Progenitor cell of endocrine pancreas (in vitro differentiated cells): ENCODE measurements around the gene FEN1. TPM values are rescaled to one million over a fixed set of nuclear protein-coding genes. Genes with fewer than 3 reads are reported as not detected.

Experiments used
- DNase-seq: peaks from one replicate; pipeline ENCODE4 v3.0.0; 2021; ENCODE audit warnings: low spot score; ENCODE audit not compliant: unreplicated experiment
- H3K27ac Mint-ChIP-seq: 2 replicates; pipeline ENCODE4 v1.8.0; 2021; ENCODE audit warnings: mild to moderate bottlenecking, moderate library complexity, mixed read lengths
- H3K27me3 Mint-ChIP-seq: 2 replicates; pipeline ENCODE4 v1.8.0; 2021; ENCODE audit warnings: mixed read lengths
- H3K36me3 Mint-ChIP-seq: 2 replicates; pipeline ENCODE4 v1.8.0; 2022; ENCODE audit warnings: mixed read lengths; ENCODE audit not compliant: insufficient read depth
- H3K4me1 Mint-ChIP-seq: 2 replicates; pipeline ENCODE4 v1.8.0; 2021; ENCODE audit warnings: low read depth, mixed read lengths
- H3K4me3 Mint-ChIP-seq: 2 replicates; pipeline ENCODE4 v1.8.0; 2021; ENCODE audit warnings: low read depth, mild to moderate bottlenecking, moderate library complexity, mixed read lengths
- H3K9me3 Mint-ChIP-seq: 2 replicates; pipeline ENCODE4 v1.8.0; 2021; ENCODE audit warnings: low read depth, mixed read lengths
- CTCF ChIP-seq: fragments of 200-600 bp; sonication (generic); IDR thresholded peaks from one replicate; pipeline ENCODE4 v1.5.0; 2021; ENCODE audit warnings: antibody characterized with exemption, mild to moderate bottlenecking; ENCODE audit not compliant: unreplicated experiment
- total RNA-seq: library from RNA; stranded (reverse); gene quantifications from 2 replicates; pipeline ENCODE4 v1.2.1, GENCODE V29; 2021

FEN1 gene
- total RNA-seq, 1 donor from 2014 or later: 34.4 TPM

- no peak overlapping the region for H3K27ac Mint-ChIP-seq
- no peaks in the 10 kb centered on the region for H3K36me3 Mint-ChIP-seq
- peak overlapping the region; percentile 72 for H3K4me3 Mint-ChIP-seq
- TF ChIP-seq CTCF: no peak
- H3K27me3 Mint-ChIP-seq: peaks cover 4% of the 10 kb centered on the region
- no peaks in the 10 kb centered on the region for H3K9me3 Mint-ChIP-seq
- peaks cover 50% of the 10 kb centered on the region for H3K4me1 Mint-ChIP-seq
- DNase-seq: no peak
Observed at GRCh38 chr11:61751384-61751783, 41.3 kb upstream of the FEN1 start.

- DNase-seq: peak; percentile 72
- Mint-ChIP-seq H3K27me3 (peaks cover 4% of the 10 kb centered on the region), H3K4me3 (peak within 1 kb of the TSS; percentile 90), H3K36me3 (no peaks in the 10 kb centered on the region), H3K4me1 (peaks cover 60% of the 10 kb centered on the region), H3K27ac (peak within 1 kb of the TSS; percentile 82), H3K9me3 (no peaks in the 10 kb centered on the region)
- TF ChIP-seq CTCF: peak; percentile 56
Observed at GRCh38 chr11:61752117-61752924, 40.4 kb upstream of the FEN1 start, which contains the start of gene MYRF. TSS of gene MYRF (plus strand) at chr11:61752636. CDS start at chr11:61752745, 109 bp downstream.

GRCh38 chr11:61752925-61753521 is 39.7 kb upstream of the FEN1 start:
- H3K9me3 Mint-ChIP-seq: no peaks in the 10 kb centered on the region
- TF ChIP-seq CTCF: no peak
- H3K4me1 Mint-ChIP-seq: peaks cover 60% of the 10 kb centered on the region
- H3K27ac Mint-ChIP-seq: peak overlapping the region; percentile 82
- H3K36me3 Mint-ChIP-seq: no peaks in the 10 kb centered on the region
- no peak for DNase-seq
- H3K4me3 Mint-ChIP-seq: peak overlapping the region; percentile 90
- H3K27me3 Mint-ChIP-seq: peaks cover 4% of the 10 kb centered on the region

GRCh38 chr11:61753672-61754071 is 39.0 kb upstream of the FEN1 start:
- no peak for TF ChIP-seq CTCF
- no peaks in the 10 kb centered on the region for H3K9me3 Mint-ChIP-seq
- peaks cover 58% of the 10 kb centered on the region for H3K4me1 Mint-ChIP-seq
- peak overlapping the region; percentile 82 for H3K27ac Mint-ChIP-seq
- no peaks in the 10 kb centered on the region for H3K36me3 Mint-ChIP-seq
- H3K4me3 Mint-ChIP-seq: peak overlapping the region; percentile 90
- peaks cover 4% of the 10 kb centered on the region for H3K27me3 Mint-ChIP-seq
- no peak for DNase-seq

- H3K4me3 Mint-ChIP-seq: peak overlapping the region; percentile 90
- no peaks in the 10 kb centered on the region for H3K9me3 Mint-ChIP-seq
- H3K4me1 Mint-ChIP-seq: peaks cover 58% of the 10 kb centered on the region
- TF ChIP-seq CTCF: no peak
- H3K27me3 Mint-ChIP-seq: peaks cover 4% of the 10 kb centered on the region
- H3K27ac Mint-ChIP-seq: peak overlapping the region; percentile 95
- peak; percentile 37 for DNase-seq
- H3K36me3 Mint-ChIP-seq: no peaks in the 10 kb centered on the region
Observed at GRCh38 chr11:61754534-61755482, 37.9 kb upstream of the FEN1 start.
